H1 (cell line): ENCODE data around the gene TEKT5. TPM values are rescaled to one million over a fixed set of nuclear protein-coding genes. Genes with fewer than 3 reads are reported as not detected.
"Not testable (repeated sequence)": the region's sequence is repeated elsewhere in the genome, so short reads cannot be mapped to it uniquely, and the experiment has no call there.

Source experiments
- CTCF ChIA-PET: fragments of 300-600 bp; sonication (Branson Sonifier 250); formaldehyde crosslinking; loops from one replicate; lab custom pipeline; 2021; ENCODE audit not compliant: partially characterized antibody; lab: Charles Lee
- POLR2A ChIA-PET: fragments of 300-600 bp; sonication (Branson Sonifier 250); formaldehyde crosslinking; loops from one replicate; lab custom pipeline; 2021; ENCODE audit warnings: inconsistent platforms; ENCODE audit not compliant: partially characterized antibody; lab: Charles Lee
- DNase-seq, 2 experiments: peaks; one replicate each; pipeline versions ENCODE4 v3.0.0 to v3.0.0-alpha.2; 2010 to 2022; ENCODE audit warnings: low spot score in 2 of 2, low read depth in 1 of 2, mixed read lengths in 1 of 2
- FAIRE-seq: peaks from 2 replicates; lab custom pipeline; 2011; peaks lifted over from hg19 to GRCh38; lab: Jason Lieb, UNC
- H2AFZ ChIP-seq: 2 replicates; pipeline ENCODE4 v1.8.1; 2012; ENCODE audit warnings: low read length, inconsistent platforms
- H2AK5ac ChIP-seq: 2 replicates; pipeline ENCODE4 v1.6.1; 2013; ENCODE audit warnings: low read depth, low read length
- H2BK120ac ChIP-seq: replicated peaks from 2 replicates; pipeline ENCODE3; 2013; ENCODE audit warnings: low read depth, low read length, inconsistent platforms
- H2BK12ac ChIP-seq: 2 replicates; pipeline ENCODE4 v1.6.1; 2013; ENCODE audit warnings: low read depth, low read length
- H2BK15ac ChIP-seq: 2 replicates; pipeline ENCODE4 v1.6.1; 2013; ENCODE audit warnings: low read length
- H2BK20ac ChIP-seq: 2 replicates; pipeline ENCODE4 v1.6.1; 2013; ENCODE audit warnings: low read length
- H2BK5ac ChIP-seq: 2 replicates; pipeline ENCODE4 v1.6.1; 2013; ENCODE audit warnings: low read depth, low read length
- H3K14ac ChIP-seq: 2 replicates; pipeline ENCODE4 v1.6.1; 2013; ENCODE audit warnings: inconsistent platforms; ENCODE audit not compliant: insufficient read length
- H3K18ac ChIP-seq: 2 replicates; pipeline ENCODE4 v1.6.1; 2013; ENCODE audit warnings: low read length; ENCODE audit errors: extremely low read depth
- H3K23ac ChIP-seq: 2 replicates; pipeline ENCODE4 v1.6.1; 2013; ENCODE audit warnings: inconsistent platforms; ENCODE audit not compliant: insufficient read length
- H3K23me2 ChIP-seq: 2 replicates; pipeline ENCODE4 v1.6.1; 2013; ENCODE audit warnings: low read depth, low read length
- H3K27ac ChIP-seq: 2 replicates; pipeline ENCODE4 v1.6.1; 2011; ENCODE audit warnings: low read depth, low read length, inconsistent platforms
- H3K27me3 ChIP-seq, 4 experiments: replicated peaks in 1 of 4; 1 replicate in 1 of 4; 2 replicates in 3 of 4; pipeline versions ENCODE4 v1.6.1 to v1.8.1; 2011 to 2013; ENCODE audit warnings: low read length in 3 of 4, mild to moderate bottlenecking in 3 of 4, inconsistent platforms in 2 of 4, mixed read lengths in 2 of 4, moderate library complexity in 1 of 4; ENCODE audit not compliant: control insufficient read depth in 3 of 4, insufficient read depth in 3 of 4; ENCODE audit errors: extremely low read depth in 1 of 4
- H3K36me3 ChIP-seq, 4 experiments: 2 replicates each; pipeline versions ENCODE4 v1.6.1 to v1.8.1; 2011 to 2013; ENCODE audit warnings: mild to moderate bottlenecking in 4 of 4, low read length in 3 of 4, moderate library complexity in 2 of 4, control low read depth in 1 of 4, inconsistent platforms in 1 of 4; ENCODE audit not compliant: insufficient read depth in 4 of 4, control insufficient read depth in 2 of 4
- H3K4ac ChIP-seq: replicated peaks from 2 replicates; pipeline ENCODE3; 2013; ENCODE audit warnings: low read length, low read depth, mixed read lengths, inconsistent platforms; ENCODE audit not compliant: insufficient read length
- H3K4me1 ChIP-seq, 4 experiments: replicated peaks in 1 of 4; 1 replicate in 1 of 4; 2 replicates in 3 of 4; pipeline versions ENCODE4 v1.6.1 to v1.8.1; 2011 to 2013; ENCODE audit warnings: low read length in 3 of 4, inconsistent platforms in 2 of 4, mixed read lengths in 1 of 4; ENCODE audit not compliant: insufficient read depth in 4 of 4, control insufficient read depth in 3 of 4
- H3K4me2 ChIP-seq, 2 experiments: 2 replicates each; pipeline versions ENCODE4 v1.6.1 to v1.8.1; 2011 to 2013; ENCODE audit warnings: low read depth in 2 of 2, low read length in 2 of 2, control low read depth in 1 of 2, inconsistent platforms in 1 of 2, mild to moderate bottlenecking in 1 of 2; ENCODE audit not compliant: insufficient read depth in 1 of 2
- H3K4me3 ChIP-seq, 4 experiments: fragments of 200-600, 300-600 bp in 1 of 4; sonication (generic), shearing (Covaris generic), sonication (Bioruptor Twin) in 1 of 4; 2 replicates each; pipeline versions ENCODE4 v1.5.1 to v1.8.1; 2011 to 2016; ENCODE audit warnings: low read length in 4 of 4, low read depth in 3 of 4, control low read depth in 2 of 4, inconsistent platforms in 2 of 4, mild to moderate bottlenecking in 2 of 4, mixed read lengths in 1 of 4, moderate library complexity in 1 of 4; ENCODE audit not compliant: insufficient read depth in 2 of 4; ENCODE audit errors: extremely low read depth in 1 of 4
- H3K56ac ChIP-seq: replicated peaks from 2 replicates; pipeline ENCODE3; 2013; ENCODE audit warnings: low read depth, mild to moderate bottlenecking, mixed read lengths, low read length, inconsistent platforms; ENCODE audit not compliant: insufficient read length
- H3K79me1 ChIP-seq: 2 replicates; pipeline ENCODE4 v1.6.1; 2013; ENCODE audit warnings: low read depth, low read length, control low read depth
- H3K79me2 ChIP-seq, 2 experiments: 2 replicates each; pipeline versions ENCODE4 v1.6.1 to v1.8.1; 2012 to 2013; ENCODE audit warnings: low read length in 2 of 2, mild to moderate bottlenecking in 2 of 2, inconsistent platforms in 1 of 2; ENCODE audit not compliant: insufficient read depth in 2 of 2, control insufficient read depth in 1 of 2
- H3K9ac ChIP-seq, 4 experiments: replicated peaks in 1 of 4; 1 replicate in 1 of 4; 2 replicates in 3 of 4; pipeline versions ENCODE4 v1.6.1 to v1.8.1; 2011 to 2013; ENCODE audit warnings: low read depth in 3 of 4, low read length in 3 of 4, control low read depth in 2 of 4, mild to moderate bottlenecking in 2 of 4, moderate library complexity in 2 of 4, inconsistent platforms in 1 of 4; ENCODE audit errors: extremely low read depth in 1 of 4
- H3K9me3 ChIP-seq, 2 experiments: 2 replicates each; pipeline versions ENCODE4 v1.6.1 to v1.8.1; 2012 to 2013; ENCODE audit warnings: mild to moderate bottlenecking in 2 of 2, moderate library complexity in 2 of 2, control low read depth in 1 of 2, inconsistent platforms in 1 of 2, low read depth in 1 of 2, low read length in 1 of 2, mixed read lengths in 1 of 2; ENCODE audit not compliant: insufficient read depth in 2 of 2
- H4K20me1 ChIP-seq, 2 experiments: replicated peaks in 1 of 2; 2 replicates each; pipeline versions ENCODE3 to v1.8.1; 2011 to 2013; ENCODE audit warnings: inconsistent platforms in 2 of 2, low read length in 2 of 2, mild to moderate bottlenecking in 1 of 2; ENCODE audit not compliant: insufficient read depth in 2 of 2, control insufficient read depth in 1 of 2
- H4K5ac ChIP-seq: 2 replicates; pipeline ENCODE4 v1.6.1; 2013; ENCODE audit warnings: low read length, low read depth, mixed read lengths, inconsistent platforms; ENCODE audit not compliant: insufficient read length
- H4K8ac ChIP-seq: 2 replicates; pipeline ENCODE4 v1.8.0; 2013; ENCODE audit warnings: mild to moderate bottlenecking, moderate library complexity, low read length, inconsistent platforms; ENCODE audit not compliant: insufficient read depth; ENCODE audit errors: extremely low read depth
- H4K91ac ChIP-seq: replicated peaks from 2 replicates; pipeline ENCODE3; 2013; ENCODE audit warnings: low read length, mixed read lengths, inconsistent platforms; ENCODE audit not compliant: insufficient read length
- WGBS, 2 experiments: shearing (Covaris generic) in 1 of 2; methylation state at CpG; one replicate each; pipeline versions ENCODE4 v1.1.6 to v1.1.7; 2013 to 2015; ENCODE audit warnings: low lambda C conversion rate in 2 of 2, mixed read lengths in 2 of 2, inconsistent platforms in 1 of 2, low coverage in 1 of 2, missing lambda C conversion rate in 1 of 2; ENCODE audit not compliant: insufficient replicate concordance in 2 of 2, insufficient coverage in 1 of 2, insufficient read length in 1 of 2; ENCODE audit errors: extremely low coverage in 1 of 2, missing lambda C conversion rate in 1 of 2; 5-methylcytosine and 5-hydroxymethylcytosine counted together
- polyA plus RNA-seq, 7 experiments: library from polyadenylated mRNA; depleted of rRNA in 3 of 7; stranded (reverse) in 5 of 7; unstranded in 2 of 7; fragments of >200 nt in 5 of 7; fragments of 200-250 nt in 2 of 7; gene quantifications; 1 replicate in 5 of 7; 2 replicates in 1 of 7; 4 replicates in 1 of 7; pipeline versions ENCODE4 v1.2.1 to v1.2.3, GENCODE V29; 2011 to 2013; ENCODE audit warnings: missing spikeins in 2 of 7, mixed read lengths in 2 of 7
- total RNA-seq: library from RNA; stranded (reverse); fragmentation: NEBNext Ultra II Directional; extraction: Animal tissue kit (Norgen Biotek cat#: 25700); gene quantifications from 2 replicates; pipeline ENCODE4 v1.2.1, GENCODE V29; 2021

The TEKT5 gene
- total and polyA plus RNA-seq, 2 of the 8 experiments (the other 6 are each of a cell fraction or from before 2014, with no cell fraction given): 0.95 TPM; not detected in 1

DNA sequence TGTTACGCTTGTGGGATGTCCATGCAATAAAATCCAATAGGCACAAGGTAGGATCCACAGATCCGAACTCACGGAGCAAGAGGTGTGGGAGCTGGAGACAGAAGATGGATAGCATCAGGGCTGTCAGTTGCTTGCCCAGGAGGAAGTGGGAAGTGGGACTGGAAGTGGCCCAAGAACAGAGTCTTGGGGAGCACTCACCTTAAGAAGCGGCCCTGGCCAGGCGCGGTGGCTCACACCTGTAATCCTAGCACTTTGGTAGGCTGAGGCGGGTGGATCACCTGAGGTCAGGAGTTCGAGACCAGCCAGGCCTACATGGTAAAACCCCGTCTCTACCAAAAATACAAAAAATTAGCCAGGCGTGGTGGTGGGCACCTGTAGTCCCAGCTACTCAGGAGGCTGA lies 46.5 kb upstream of the TEKT5 start:
- H2AK5ac ChIP-seq, DNase-seq, H3K27me3 ChIP-seq, H3K4me2 ChIP-seq, H2BK120ac ChIP-seq, H4K91ac ChIP-seq, H2AFZ ChIP-seq, H4K5ac ChIP-seq, H2BK20ac ChIP-seq, H2BK12ac ChIP-seq, H3K18ac ChIP-seq, H2BK5ac ChIP-seq, H3K4me1 ChIP-seq, H2BK15ac ChIP-seq, H3K14ac ChIP-seq, H3K79me1 ChIP-seq, H4K20me1 ChIP-seq, POLR2A ChIA-PET, H4K8ac ChIP-seq, H3K27ac ChIP-seq, H3K4me3 ChIP-seq, H3K36me3 ChIP-seq, H3K9ac ChIP-seq, H3K4ac ChIP-seq, H3K9me3 ChIP-seq, H3K79me2 ChIP-seq, H3K23ac ChIP-seq, H3K56ac ChIP-seq, FAIRE-seq, H3K23me2 ChIP-seq: not testable (repeated sequence)
- CTCF ChIA-PET: interaction anchor here (1.5 to 6.1 kb wide), 4 partner anchors 196 to 226 kb away, joined by 4 to 70 read pairs (median 6); no protein-coding TSS in a partner anchor
- 94% methylated on average over 10 of the region's 10 CpGs; no CpG with 5 or more reads in 1 of the 2 experiments for WGBS, 2 experiments
